HG02943 (cell line): ENCODE data around the gene KCNH4.
"Not testable (repeated sequence)": the region's sequence is repeated elsewhere in the genome, so short reads cannot be mapped to it uniquely, and the experiment has no call there.

Experiments
- ATAC-seq: cut with Tn5 transposase; IDR thresholded peaks from one replicate; pipeline ENCODE4 v1.9.1; 2021; ENCODE audit warnings: mild to moderate bottlenecking, low read depth, moderate library complexity; ENCODE audit not compliant: unreplicated experiment

The KCNH4 gene

GRCh38 chr17:42142371-42142896 is 38.5 kb downstream of the KCNH4 start:
- ATAC-seq = no peak

DNA sequence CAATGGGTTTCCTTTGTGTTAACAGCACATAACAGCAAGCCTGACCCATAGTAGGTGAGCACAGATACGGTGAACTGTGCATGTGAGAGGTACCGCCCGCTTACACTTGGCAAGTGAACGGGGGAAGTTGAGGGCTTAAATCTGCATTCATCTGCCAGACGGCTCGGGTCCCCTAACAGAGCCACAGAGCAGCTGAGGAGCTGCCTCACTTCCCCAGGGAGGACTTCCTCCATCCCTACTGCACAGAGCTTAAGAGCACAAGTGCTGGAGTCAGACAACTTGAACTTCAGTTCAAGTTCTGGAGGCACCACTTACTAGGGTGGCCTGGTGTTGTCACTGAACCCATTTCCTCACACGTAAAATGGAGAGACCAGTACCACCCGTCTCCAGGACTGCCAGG is 39.6 kb downstream of the KCNH4 start:
- ATAC-seq = no peak

DNA sequence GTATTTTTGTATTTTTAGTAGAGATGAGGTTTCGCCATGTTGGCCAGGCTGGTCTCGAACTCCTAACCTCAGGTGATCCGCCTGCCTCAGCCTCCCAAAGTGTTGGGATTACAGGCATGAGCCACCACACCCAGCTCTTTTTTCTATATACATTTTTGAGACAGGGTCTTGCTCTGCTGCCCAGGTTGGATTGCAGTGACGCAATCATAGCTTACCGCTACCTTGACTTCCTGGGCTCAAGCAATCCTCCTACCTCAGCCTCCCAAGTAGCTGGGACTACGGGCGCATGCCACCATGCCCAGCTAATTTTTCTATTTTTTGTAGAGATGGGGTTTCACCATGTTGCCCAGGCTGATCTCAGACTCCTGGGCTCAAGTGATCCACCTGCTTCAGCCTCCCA is 40.3 kb downstream of the KCNH4 start:
- ATAC-seq = not testable (repeated sequence)

DNA sequence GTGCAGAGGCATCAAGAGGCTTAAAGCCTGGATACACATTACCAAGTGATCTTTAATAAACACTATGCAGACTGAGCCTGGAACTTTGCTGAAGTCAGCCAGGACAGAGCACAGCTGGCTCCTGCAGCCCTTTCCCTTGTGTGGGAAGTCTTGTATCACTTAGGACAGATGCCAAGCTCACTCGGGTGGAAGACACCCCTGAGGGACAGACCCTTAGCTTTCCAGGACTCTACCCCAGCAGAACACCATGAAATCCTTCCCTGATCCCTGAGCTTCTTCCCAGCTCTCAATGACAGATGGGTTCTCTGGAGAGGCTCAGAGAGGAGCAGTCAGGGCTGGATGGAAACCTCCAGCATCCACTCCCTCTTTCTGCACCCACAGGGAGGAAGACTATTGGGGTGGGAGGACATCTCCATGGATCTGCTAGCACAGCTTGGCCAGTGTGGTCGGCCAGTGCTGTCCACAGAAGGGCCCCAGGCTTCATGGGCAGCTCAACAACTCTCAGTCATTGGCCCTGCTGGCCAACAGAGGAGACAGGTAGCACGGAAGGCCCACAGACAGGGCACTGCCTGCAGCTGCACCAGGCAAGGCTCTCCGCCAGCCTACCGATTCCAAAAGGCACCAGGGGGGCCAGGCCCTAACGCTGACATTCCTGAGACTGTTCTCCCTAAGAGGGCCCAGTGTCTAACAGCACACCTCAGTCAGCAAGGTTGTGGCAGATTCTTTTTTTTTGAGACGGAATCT is 42.0 kb downstream of the KCNH4 start:
- ATAC-seq = no peak

DNA sequence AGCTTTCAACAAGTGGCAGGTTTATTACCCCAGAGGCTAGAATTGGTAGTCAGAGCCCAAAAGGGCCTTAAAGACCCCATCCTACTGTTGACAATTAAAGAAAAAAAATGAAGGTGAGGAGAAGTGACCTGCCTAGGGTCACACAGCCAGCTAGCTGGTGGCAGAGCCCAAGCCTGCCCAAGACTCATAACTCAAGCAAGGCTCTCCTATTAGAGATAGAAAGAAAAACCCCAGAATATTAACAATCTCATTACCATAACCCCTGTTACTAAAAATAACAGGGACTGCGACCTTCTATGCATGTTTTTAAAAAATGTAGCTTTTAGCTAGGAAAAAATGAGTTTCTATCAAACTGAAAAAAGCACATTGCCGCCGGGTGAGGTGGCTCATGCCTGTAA is 44.3 kb downstream of the KCNH4 start:
- no peak for ATAC-seq

DNA sequence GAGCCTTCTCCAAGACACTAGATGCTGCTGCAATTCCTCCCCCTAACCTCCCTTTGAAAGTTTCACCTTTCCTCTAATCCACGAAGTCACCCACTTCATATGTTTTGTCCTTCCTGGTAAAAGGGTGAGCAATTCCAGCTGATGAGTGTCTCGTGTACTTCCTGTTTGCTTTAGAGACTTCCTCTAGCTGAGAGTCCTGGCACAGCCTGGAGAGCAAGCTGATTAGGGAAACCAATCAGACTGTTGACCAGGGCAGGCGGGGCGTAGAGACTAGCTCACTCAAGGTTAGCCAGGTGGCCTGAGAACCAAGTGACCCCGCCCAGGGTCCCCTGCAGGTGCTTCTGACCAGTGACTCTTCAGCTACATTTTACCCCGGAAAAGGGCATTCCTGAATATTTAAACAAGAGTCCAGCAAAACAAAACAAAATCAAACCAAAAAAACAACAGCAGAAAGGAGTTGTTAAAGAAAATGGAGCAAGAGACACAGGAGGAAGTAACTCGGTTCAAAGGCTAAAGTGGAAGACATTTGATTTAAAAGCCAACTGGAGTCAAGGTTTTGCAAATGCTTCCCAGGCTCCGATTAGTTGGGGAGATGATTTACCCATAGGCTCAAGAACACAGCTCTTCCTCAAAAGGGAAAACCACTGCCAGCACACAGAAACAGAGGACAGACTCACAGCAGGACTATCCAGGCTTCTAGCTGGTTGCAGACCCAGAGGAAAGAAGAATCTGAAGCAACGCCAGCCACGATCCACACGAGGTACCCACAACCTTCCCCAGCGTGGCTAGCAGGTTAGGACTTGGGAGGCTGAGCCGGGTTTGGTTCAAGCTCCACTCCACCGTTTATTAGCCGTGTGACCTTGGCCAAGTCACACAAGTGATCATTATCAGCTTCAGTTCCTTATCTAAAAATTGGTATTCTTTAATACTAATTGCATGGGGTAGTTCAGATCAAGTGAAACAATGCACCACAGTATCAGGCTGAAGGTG is 45.0 kb downstream of the KCNH4 start:
- ATAC-seq = no peak

GRCh38 chr17:42135151-42135550 is 45.8 kb downstream of the KCNH4 start:
- ATAC-seq = no peak

GRCh38 chr17:42133461-42134041 is 47.4 kb downstream of the KCNH4 start:
- no peak for ATAC-seq

GRCh38 chr17:42132941-42133340 is 48.0 kb downstream of the KCNH4 start:
- ATAC-seq = no peak

GRCh38 chr17:42131981-42132432 is 48.9 kb downstream of the KCNH4 start:
- no peak for ATAC-seq

DNA sequence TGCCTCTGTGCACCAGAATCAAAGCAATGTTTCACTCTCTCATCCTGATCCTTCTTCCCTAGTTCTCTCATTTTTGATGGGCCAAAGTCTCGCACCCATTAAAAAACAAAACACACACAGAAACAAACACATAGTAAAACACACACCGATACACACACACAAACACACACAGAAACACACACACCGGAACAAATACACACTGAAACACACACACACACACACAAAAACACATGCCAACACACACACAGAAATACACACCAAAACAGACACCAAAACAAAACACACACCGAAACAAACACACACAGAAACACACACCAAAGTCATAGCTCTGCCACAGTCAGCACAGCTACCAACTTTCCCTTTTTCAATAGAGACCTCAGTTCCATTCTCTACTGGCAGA is 49.7 kb downstream of the KCNH4 start:
- no peak for ATAC-seq

- ATAC-seq = no peak
Observed at GRCh38 chr17:42130310-42130936, 50.5 kb downstream of the KCNH4 start.

DNA sequence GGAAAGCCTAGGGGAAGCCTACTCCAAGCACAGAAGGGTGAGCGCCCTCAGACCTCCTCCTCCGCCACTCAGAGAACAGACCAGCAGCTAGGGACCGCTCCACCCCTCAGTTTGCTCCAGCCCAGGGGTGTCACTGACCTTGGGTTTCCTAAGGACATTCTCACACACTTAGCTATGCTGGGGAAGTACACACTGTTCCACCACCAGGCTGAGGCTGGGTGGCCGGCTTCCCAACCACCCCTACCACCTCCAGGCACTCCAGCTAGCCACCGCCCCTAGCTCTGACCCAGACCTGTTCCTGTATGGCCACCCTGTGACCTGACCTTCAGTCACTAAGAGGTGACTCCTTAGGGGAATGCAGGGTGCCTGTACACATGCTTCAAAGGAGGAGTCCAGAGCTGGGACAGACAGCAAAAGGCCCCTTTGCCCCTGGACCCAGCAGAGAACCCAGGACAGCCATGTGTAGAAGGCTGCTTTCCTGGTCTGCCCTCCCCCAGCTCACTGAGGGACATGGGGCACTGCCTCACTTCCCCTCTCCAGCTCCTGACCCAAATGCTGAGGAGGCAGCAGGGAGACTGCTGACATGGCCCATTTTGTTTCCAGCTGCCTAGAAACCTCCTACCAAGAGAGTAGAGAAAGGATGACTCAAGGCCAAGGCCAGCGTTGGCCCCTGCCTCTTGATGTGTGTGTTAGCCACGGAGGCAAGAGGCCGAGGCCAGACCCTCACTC is 51.7 kb downstream of the KCNH4 start:
- no peak for ATAC-seq

DNA sequence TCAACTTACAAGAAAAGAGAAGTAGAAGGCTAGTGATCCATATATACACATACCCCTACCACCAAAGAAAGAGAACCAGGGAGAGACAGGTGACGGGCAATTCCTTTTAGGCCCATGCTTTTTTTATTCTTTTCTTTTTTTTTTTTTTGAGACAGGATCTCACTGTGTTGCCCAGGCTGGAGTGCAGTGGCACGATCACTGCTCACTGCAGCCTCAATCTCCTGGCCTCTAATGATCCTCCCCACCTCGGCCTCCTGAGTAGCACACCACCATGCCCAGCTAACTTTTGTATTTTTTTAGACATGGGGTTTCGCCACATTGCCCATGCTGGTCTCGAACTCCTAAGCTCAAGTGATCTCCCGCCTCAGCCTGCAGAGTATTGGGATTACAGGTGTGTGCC is 53.5 kb downstream of the KCNH4 start:
- ATAC-seq = no peak

DNA sequence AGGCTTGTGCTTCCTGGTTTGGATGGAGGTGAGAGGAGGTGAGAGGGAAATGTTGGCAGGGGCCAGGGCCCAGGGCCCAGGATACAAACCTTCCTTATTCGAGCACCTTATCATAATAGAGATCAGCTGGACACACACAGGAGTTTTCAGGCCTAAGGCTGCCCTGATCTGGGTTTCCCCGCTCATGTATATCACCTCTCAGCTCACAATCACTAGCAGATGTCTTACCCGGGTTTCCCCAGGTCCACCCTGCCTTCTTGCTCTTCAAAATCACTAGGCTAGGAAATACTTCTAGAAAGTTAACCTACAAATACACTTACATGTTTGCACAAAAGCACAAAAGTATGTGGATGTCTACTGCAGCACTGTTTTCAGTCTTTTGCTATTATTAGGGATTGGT is 54.1 kb downstream of the KCNH4 start:
- no peak for ATAC-seq

DNA sequence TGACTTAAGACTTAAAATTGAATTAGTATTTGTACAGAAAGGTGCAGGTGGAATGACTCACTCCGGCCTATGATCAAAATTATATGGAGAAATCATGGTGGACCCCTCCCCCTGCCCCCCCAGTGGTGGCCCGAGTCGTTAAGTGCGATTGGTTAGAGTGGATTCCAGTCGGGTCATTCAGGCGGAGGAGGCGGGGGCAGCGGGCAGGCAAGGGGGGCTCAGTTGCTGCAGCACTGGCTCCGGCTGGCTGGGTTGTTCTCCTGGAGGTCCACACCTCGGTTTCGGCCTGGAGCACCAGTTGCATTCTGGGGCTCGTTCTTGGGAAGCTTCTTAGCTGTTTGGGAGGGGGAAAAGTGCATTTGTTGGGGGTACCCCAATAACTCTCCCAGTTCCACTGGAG is 55.4 kb downstream of the KCNH4 start:
- ATAC-seq = no peak

DNA sequence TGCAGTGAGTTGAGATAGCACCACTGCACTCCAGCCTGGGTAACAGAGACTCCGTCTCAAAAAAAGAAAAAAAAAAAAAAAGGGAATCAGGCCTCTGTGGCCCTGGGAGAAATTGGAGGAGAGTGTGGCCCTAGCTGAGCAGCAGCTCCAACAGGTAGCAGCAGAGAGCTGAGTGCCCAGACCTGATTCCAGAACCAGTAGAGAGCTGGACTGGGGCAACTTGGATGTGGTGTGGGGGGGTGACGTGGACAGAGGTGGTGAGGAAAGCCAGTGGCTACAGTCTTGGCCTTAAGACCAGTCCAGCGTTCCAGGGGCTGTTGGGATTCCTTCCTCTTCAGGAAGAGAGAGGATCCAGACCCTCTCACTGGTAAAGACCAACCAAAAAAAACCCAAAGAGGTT is 56.7 kb downstream of the KCNH4 start:
- ATAC-seq = no peak

DNA sequence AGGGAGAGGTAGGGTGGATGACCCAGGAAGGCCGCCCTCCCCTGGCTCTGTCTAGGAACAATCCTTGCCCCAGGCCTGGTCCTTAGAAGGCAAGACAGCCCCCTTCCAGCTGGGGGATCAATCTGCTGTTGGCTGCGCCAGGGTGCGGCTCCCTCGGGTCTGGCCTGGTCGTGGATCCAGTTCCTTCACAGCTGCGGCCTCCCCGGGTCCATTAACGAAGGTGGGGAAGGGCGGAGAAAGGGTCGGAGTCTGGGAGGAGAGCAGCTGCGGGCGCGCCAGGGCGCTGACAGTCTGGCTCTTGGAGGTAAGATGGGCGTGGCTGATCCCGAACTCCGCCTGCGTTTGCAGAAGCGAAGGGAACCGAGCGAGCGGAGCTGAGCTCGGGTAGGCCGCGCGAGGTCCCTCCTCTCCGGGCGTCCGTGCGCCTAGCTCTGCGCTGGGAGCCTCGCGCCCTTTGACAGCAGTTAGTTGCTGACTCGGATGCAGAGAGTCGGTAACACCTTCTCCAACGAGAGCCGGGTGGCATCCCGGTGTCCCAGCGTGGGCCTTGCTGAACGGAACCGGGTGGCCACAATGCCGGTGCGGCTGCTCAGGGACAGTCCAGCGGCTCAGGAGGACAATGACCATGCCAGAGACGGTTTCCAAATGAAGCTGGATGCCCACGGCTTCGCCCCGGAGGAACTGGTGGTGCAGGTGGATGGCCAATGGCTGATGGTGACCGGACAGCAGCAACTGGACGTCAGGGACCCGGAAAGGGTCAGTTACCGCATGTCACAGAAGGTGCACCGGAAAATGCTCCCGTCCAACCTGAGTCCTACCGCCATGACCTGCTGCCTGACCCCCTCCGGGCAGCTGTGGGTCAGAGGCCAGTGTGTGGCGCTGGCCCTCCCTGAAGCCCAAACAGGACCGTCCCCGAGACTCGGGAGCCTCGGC is 58.3 kb downstream of the KCNH4 start, which contains the start of gene HSPB9:
Gene HSPB9 (plus strand): TSS at position 434 of the 933 bp plus-strand sequence. CDS start 47 bp downstream, at position 481.
- ATAC-seq = no peak
